Ishikawa (cell line): ENCODE results near the gene SORCS3.

Experiments used
- CREB1 ChIP-seq: IDR thresholded peaks from 2 replicates; pipeline ENCODE4 v1.6.1; 2012; ENCODE audit warnings: low read depth
- EP300 ChIP-seq: IDR thresholded peaks from 2 replicates; pipeline ENCODE4 v1.6.1; 2012; ENCODE audit warnings: borderline replicate concordance
- RAD21 ChIP-seq: IDR thresholded peaks from 2 replicates; pipeline ENCODE4 v1.6.1; 2012; ENCODE audit warnings: low read depth
- TAF1 ChIP-seq: IDR thresholded peaks from 2 replicates; pipeline ENCODE4 v1.6.1; 2012; ENCODE audit warnings: low read depth, mild to moderate bottlenecking
- ZBTB7A ChIP-seq: IDR thresholded peaks from 2 replicates; pipeline ENCODE4 v1.6.1; 2012; ENCODE audit warnings: low read depth
- TF ChIP-seq, protein P1 (sequence below): IDR thresholded peaks from 2 replicates; pipeline ENCODE4 v1.6.1; 2012

DNA sequence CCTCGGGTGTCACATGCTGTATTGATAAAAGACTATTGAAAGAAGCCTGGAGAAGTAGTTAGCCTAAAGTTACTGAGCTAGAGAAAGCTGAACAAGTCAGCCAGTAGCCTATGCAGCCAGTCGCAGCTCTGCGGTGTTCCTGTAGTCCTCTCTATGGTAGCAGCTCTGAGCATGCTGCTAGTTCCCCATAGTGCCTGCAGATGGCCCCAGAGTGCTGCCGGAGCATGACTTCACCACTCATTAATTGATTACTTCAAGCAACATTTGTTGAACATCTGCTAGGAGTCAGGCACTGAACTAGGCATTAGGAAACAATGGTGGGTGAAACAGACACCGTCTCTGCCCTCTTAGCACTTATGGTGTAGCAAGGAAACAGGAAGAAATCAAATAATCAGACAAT, 422.7 kb downstream of the SORCS3 start:
- TF ChIP-seq ZBTB7A, result no peak
- TF ChIP-seq CREB1, result no peak
- TF ChIP-seq TAF1, result no peak
- peak; percentile 72 for TF ChIP-seq RAD21
- TF ChIP-seq EP300, result no peak
- TF ChIP-seq, protein P1, sequence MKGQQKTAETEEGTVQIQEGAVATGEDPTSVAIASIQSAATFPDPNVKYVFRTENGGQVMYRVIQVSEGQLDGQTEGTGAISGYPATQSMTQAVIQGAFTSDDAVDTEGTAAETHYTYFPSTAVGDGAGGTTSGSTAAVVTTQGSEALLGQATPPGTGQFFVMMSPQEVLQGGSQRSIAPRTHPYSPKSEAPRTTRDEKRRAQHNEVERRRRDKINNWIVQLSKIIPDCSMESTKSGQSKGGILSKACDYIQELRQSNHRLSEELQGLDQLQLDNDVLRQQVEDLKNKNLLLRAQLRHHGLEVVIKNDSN, result no peak
